ENCODE measurements around the gene HTN3.
"Not testable (repeated sequence)": the region's sequence is repeated elsewhere in the genome, so short reads cannot be mapped to it uniquely, and the experiment has no call there.

GRCh38 chr4:70039928-70040327, 11.7 kb downstream of the HTN3 start:
- TF ChIP-seq EP300, CTCF, POLR2AphosphoS5, POLR2A (IDR thresholded peaks at IDR 0.05): not testable (repeated sequence)
